Lung (tissue), 12 donors: ENCODE data around the gene MBP. TPM values are rescaled to one million over a fixed set of nuclear protein-coding genes. Genes with fewer than 3 reads are reported as not detected.

Experiments used
- ATAC-seq: fragments of 200-7000 bp; cut with Tn5 transposase; one replicate; pipeline ENCODE4 v1.9.1; 2020; ENCODE audit warnings: moderate number of reproducible peaks; ENCODE audit not compliant: insufficient read depth, low FRiP score
- DNase-seq, 3 donors: peaks; one replicate each; pipeline ENCODE4 v3.0.0-alpha.2; 2013 to 2017
- H3K27ac ChIP-seq, 2 donors: one replicate each; pipeline ENCODE4 v1.5.1; 2013; ENCODE audit warnings: mild to moderate bottlenecking in 2 of 2, moderate library complexity in 2 of 2, control low read depth in 1 of 2, inconsistent platforms in 1 of 2, low read depth in 1 of 2, low read length in 1 of 2
- H3K27me3 ChIP-seq, 3 donors: one replicate each; pipeline ENCODE4 v1.5.1; 2013; ENCODE audit warnings: low read length in 2 of 3; ENCODE audit not compliant: control insufficient read depth in 3 of 3, insufficient read depth in 3 of 3
- H3K36me3 ChIP-seq, 4 donors: one replicate each; pipeline ENCODE4 v1.5.1; 2013; ENCODE audit warnings: low read length in 4 of 4, mild to moderate bottlenecking in 1 of 4, moderate library complexity in 1 of 4; ENCODE audit not compliant: control insufficient read depth in 4 of 4, insufficient read depth in 4 of 4
- H3K4me1 ChIP-seq, 5 donors: one replicate each; pipeline ENCODE4 v1.5.1; 2013; ENCODE audit warnings: low read length in 5 of 5, mild to moderate bottlenecking in 2 of 5, moderate library complexity in 1 of 5; ENCODE audit not compliant: control insufficient read depth in 5 of 5, insufficient read depth in 5 of 5
- H3K4me3 ChIP-seq: one replicate; pipeline ENCODE4 v1.5.1; 2013; ENCODE audit warnings: mild to moderate bottlenecking, control low read depth, moderate library complexity
- H3K9ac ChIP-seq, 2 donors: one replicate each; pipeline ENCODE4 v1.5.1; 2013; ENCODE audit warnings: low read length in 2 of 2, control low read depth in 1 of 2; ENCODE audit not compliant: insufficient read depth in 1 of 2
- H3K9me3 ChIP-seq, 4 donors: one replicate each; pipeline ENCODE4 v1.5.1; 2013; ENCODE audit warnings: low read length in 3 of 4, mild to moderate bottlenecking in 1 of 4, moderate library complexity in 1 of 4; ENCODE audit not compliant: control insufficient read depth in 4 of 4, insufficient read depth in 3 of 4
- CTCF ChIP-seq: IDR thresholded peaks from 2 replicates; pipeline ENCODE4 v1.5.1; 2012; ENCODE audit warnings: mild to moderate bottlenecking; ENCODE audit errors: control extremely low read depth, extremely low read depth
- WGBS, 2 donors: extraction: QIAGEN DNeasy Blood & Tissue Kit; methylation state at CpG; one replicate each; pipeline ENCODE4 v1.1.7; 2013; 5-methylcytosine and 5-hydroxymethylcytosine counted together
- polyA plus RNA-seq, 2 donors: library from polyadenylated mRNA; stranded (reverse); fragments of 200-250 nt; gene quantifications; one replicate each; pipeline ENCODE4 v1.2.1, GENCODE V29; 2013
- total RNA-seq, 2 donors: library from RNA; depleted of rRNA in 1 of 2; stranded (reverse); fragments of >200 nt in 1 of 2; gene quantifications; one replicate each; pipeline ENCODE4 v1.2.1, GENCODE V29; 2014 to 2021
- donor health status: control.
- donor health status: control.
- donor health status: Bipolar disorder and iron deficiency.
- donor health status: healthy.
- donor health status: DM: yes; HTN: yes; CAD: no.

MBP gene
- total and polyA plus RNA-seq, 4 donors, result 15.6 to 64.1 (median 30.9) TPM

GRCh38 chr18:77082316-77082955 lies 50.1 kb downstream of the MBP start:
- Histone ChIP-seq H3K9me3 (no peaks in the 10 kb centered on the region), H3K4me3 (no peak overlapping the region), H3K36me3 (no peaks in the 10 kb centered on the region), H3K27ac (no peak overlapping the region), H3K4me1 (peaks cover 0 to 19% (median 7%) of the 10 kb centered on the region in 5 donors), H3K9ac (no peak overlapping the region), H3K27me3 (peaks cover 0 to 14% (median 14%) of the 10 kb centered on the region in 3 donors)
- WGBS, 2 donors, result 89 to 93% methylated on average over 9 of the region's 9 CpGs
- DNase-seq (no peak), ATAC-seq (no peak)
- TF ChIP-seq CTCF, result no peak

- H3K27me3 ChIP-seq, result peaks cover 0 to 10% (median 7%) of the 10 kb centered on the region in 3 donors
- no peak overlapping the region for H3K9ac ChIP-seq
- WGBS, 2 donors, result 26 to 62% methylated on average over 2 of the region's 2 CpGs
- ATAC-seq (no peak), DNase-seq (no peak)
- H3K4me1 ChIP-seq, result peaks cover 0 to 19% (median 5%) of the 10 kb centered on the region in 5 donors
- H3K4me3 ChIP-seq, result no peak overlapping the region
- H3K9me3 ChIP-seq, result no peaks in the 10 kb centered on the region
- TF ChIP-seq CTCF, result no peak
- H3K27ac ChIP-seq, result no peak overlapping the region
- H3K36me3 ChIP-seq, result no peaks in the 10 kb centered on the region
Observed at GRCh38 chr18:77081390-77081778, 51.2 kb downstream of the MBP start.

- WGBS, 2 donors, result 42 to 46% methylated on average over 12 of the region's 12 CpGs
- no peaks in the 10 kb centered on the region for H3K36me3 ChIP-seq
- H3K9me3 ChIP-seq, result no peaks in the 10 kb centered on the region
- H3K4me3 ChIP-seq, result no peak overlapping the region
- ATAC-seq (no peak), DNase-seq (no peak)
- H3K27me3 ChIP-seq, result peaks cover 0 to under 1% (median 0%) of the 10 kb centered on the region in 3 donors
- peaks cover 0 to 22% (median 5%) of the 10 kb centered on the region in 5 donors for H3K4me1 ChIP-seq
- H3K27ac ChIP-seq, result no peak overlapping the region
- no peak for TF ChIP-seq CTCF
- H3K9ac ChIP-seq, result no peak overlapping the region
Observed at GRCh38 chr18:77079954-77080682, 52.5 kb downstream of the MBP start.
